Muscle of back (tissue), 11 donors: Measurements from ENCODE around the gene SPATA7. TPM values are rescaled to one million over a fixed set of nuclear protein-coding genes. Genes with fewer than 3 reads are reported as not detected.

Source experiments
- DNase-seq, 3 donors: peaks; one replicate each; pipeline versions ENCODE4 v3.0.0 to v3.0.0-alpha.2; 2013
- polyA plus RNA-seq, 10 donors: library from polyadenylated mRNA; unstranded; fragments of 120-200 nt; gene quantifications; one replicate each; pipeline ENCODE4 v1.2.1, GENCODE V29; 2013; ENCODE audit not compliant: insufficient read length in 10 of 10

The SPATA7 gene
- polyA plus RNA-seq, 10 donors = 9.9 to 16.0 (median 12.0) TPM

GRCh38 chr14:88479574-88479987, 94.1 kb downstream of the SPATA7 start:
- DNase-seq = no peak

GRCh38 chr14:88481059-88481458, 95.6 kb downstream of the SPATA7 start:
- DNase-seq = no peak

GRCh38 chr14:88481794-88482193, 96.3 kb downstream of the SPATA7 start:
- no peak for DNase-seq

GRCh38 chr14:88482524-88482923, 97.1 kb downstream of the SPATA7 start:
- DNase-seq = no peak

Other genes with a start within 250 kb of the SPATA7 start
- under 1 TPM in 8 of 10 donors, not detected in 2; 0.01 to 0.15 (median 0.06) TPM for gene KCNK10, start 62.4 kb upstream of the SPATA7 start, polyA plus RNA-seq
- gene PTPN21, start 169.3 kb downstream of the SPATA7 start, polyA plus RNA-seq = 10 to 100 TPM; 37.8 to 70.6 (median 54.6) TPM
- 10 to 100 TPM; 31.2 to 46.0 (median 39.2) TPM for gene ZC3H14, start 177.4 kb downstream of the SPATA7 start, polyA plus RNA-seq